Gastroesophageal sphincter (tissue), 3 donors: Measurements from ENCODE around the gene SLIRP.

ENCODE experiments used
- CTCF ChIP-seq, 4 experiments: fragments of 200-600 bp in 2 of 4; fragments of 450-650 bp in 2 of 4; sonication (generic) in 1 of 4; IDR thresholded peaks; one replicate each; pipeline ENCODE4 v1.5.1; 2017 to 2019; ENCODE audit warnings: antibody characterized with exemption in 4 of 4, mild to moderate bottlenecking in 2 of 4, moderate library complexity in 2 of 4
- POLR2A ChIP-seq, 2 donors: fragments of 450-650 bp; IDR thresholded peaks; one replicate each; pipeline ENCODE4 v1.6.1; 2017; ENCODE audit warnings: antibody characterized with exemption in 2 of 2, mild to moderate bottlenecking in 2 of 2, moderate library complexity in 1 of 2
- POLR2AphosphoS5 ChIP-seq: sonication (generic); formaldehyde crosslinking; IDR thresholded peaks from one replicate; pipeline ENCODE4 v1.6.1; 2017; ENCODE audit warnings: antibody characterized with exemption

- TF ChIP-seq CTCF (IDR thresholded peaks at IDR 0.05) (no peak), POLR2AphosphoS5 (no peak), POLR2A (IDR thresholded peaks at IDR 0.05) (no peak)
These were observed 13.5 kb downstream of the SLIRP start for GRCh38 chr14:77721437-77721836.
